OCI-M2 (cell line): ENCODE measurements around the gene PEX11G.

Experiments
- DNase-seq: peaks from one replicate; lab custom pipeline; 2025; ENCODE audit not compliant: unreplicated experiment; lab: John Stamatoyannopoulos, UW

Gene PEX11G

DNA sequence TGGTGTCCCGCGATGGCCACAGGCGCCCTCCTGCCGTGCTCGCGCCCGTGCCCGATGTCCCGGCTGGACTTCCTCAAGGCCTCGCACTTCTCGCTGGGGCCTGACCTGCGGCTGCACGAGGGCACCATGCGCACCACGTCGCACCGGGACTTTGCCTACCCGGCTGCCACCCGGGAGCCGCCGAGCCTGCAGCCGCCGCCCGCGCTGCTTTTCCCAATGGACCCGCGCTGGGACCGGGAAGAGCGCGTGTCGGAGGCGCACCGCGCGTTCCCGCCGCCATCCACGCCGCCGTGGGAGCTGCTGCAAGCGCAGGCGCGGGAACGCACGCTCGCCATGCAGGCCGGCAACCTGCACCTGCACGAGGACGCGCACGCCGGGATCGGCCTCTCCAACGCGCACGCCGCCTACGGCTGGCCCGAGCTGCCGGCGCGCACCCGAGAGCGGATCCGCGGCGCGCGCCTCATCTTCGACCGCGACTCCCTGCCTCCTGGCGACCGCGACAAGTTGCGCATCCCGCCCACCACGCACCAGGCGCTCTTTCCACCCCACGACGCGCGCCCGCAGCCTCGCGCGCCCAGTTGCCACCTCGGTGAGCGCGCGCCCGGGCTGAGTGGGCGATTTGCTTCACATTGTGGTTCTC, 12.1 kb upstream of the PEX11G start:
- no peak for DNase-seq

DNA sequence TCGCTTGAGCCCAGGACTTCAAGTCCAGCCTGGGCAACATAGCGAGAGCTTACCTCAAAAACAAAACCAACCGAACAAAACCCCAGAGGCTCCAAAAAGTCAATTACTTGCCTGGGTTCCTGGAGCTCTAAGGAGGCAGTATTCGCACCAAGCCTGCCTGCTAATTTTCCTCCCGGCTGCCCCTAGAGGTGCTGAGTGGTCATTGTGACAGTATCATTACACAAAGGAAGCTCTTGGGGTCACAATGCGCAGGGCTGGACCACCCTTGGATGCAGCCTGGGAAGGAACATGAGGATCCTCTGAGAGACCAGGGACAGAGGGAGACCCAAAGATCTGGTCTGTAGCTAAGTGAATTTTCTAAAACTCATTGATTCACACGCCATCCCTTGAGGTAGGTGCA, 8.5 kb upstream of the PEX11G start:
- DNase-seq = no peak

DNA sequence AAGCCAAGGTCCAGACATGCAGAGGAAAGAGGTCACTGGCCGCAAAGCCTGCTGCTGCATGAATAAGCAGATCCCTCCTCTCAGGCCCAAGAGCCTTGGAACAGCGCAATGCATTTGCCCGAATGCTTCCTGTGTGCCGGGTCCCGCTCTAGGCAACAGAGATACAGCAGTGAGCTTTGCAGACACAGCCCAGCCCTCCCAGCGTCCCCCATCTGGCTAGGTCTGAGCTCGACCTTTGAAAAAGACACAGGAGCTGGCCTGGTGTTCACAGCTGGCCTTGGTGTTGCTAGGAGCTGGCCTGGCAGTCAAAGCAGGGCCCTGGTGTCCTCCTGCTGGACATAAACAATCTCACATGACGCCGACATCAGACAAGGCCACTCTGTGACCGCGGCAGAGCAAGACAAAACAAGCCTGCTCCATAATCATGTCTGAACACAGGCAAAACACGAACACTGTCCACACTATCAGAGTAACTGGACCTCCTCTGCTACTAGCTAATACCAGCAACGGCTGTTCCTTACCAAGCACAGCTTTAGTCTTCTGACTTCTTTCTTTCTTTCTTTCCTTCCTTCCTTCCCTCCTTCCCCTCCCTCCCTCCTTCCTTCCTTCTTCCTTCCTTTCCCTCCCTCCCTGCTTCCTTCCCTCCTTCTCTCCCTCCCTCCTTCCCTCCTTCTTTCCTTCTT, 5.7 kb upstream of the PEX11G start:
- no peak for DNase-seq

DNA sequence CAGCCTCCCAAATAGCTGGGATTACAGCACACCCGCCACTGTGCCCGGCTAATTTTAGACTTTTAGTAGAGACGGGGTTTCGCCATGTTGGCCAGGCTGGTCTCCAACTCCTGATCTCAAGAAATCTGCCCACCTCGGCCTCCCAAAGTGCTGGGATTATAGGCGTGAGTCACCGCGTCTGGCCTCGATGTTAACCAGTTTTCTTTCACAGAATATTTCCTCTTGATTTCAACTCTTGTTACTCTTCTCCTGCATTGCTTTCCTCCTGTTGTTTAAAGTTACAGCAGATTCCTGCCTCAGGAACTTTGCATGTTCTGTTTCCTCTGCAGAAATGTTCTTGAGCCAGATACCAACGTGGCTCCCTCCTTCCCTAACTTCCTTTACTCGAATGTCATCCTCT, 3.7 kb upstream of the PEX11G start:
- no peak for DNase-seq

DNA sequence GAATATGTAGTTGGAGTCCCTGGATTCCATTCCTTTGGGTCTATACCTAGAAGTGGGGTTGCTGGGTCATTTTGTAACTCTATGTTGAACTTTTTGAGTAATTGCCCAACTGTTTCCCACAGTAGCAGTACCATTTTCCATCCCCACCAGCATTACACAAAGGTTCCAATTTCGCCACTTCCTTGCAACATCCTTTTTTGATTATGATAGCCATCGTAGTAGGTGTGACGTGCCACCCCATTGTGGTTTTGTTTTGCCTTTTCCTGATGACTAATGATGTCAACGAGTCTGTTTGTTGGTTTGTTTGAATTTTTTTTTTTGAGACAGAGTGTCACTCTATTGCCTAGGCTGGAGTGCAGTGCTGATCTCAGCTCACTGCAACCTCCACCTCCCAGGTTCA, 3.3 kb upstream of the PEX11G start:
- DNase-seq = no peak

DNA sequence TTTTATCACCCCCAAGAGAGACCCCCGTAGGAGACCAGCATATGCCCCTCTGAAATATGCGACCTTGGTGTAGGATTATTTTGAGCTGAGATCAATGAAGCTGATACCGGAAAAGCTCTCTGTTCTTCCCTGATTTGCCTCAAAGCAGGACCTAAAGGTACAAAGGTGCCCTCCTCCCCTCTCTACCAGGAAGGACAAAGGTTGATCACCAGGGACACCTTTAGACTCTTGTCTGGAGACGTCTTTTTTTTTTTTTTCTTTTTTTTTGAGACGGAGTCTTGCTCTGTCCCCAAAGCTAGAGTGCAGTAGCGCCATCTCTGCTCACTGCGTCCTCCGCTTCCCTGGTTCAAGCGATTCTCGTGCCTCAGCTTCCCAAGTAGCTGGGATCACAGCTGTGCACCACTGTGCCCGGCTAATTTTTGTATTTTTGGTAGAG, 792 bp upstream of the PEX11G start:
- DNase-seq = no peak

DNA sequence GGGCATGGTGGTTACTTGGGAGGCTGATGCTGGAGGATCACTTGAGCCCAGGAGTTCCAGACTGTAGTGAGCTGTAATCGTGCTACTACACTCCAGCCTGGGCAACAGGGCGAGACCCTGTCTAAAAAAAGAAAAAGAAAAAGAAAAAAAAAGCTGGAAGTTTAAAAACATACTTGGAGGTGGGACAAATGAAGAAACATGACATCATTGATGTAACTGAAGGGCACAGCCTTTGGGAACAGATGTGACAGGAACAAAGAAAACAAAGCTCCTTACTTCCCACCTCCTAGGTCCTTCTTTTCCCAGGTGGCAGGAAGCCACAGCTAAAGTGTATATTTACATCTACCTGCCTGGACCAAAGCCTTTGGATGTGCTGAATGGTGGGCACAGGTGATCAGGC, 1.9 kb downstream of the PEX11G start:
- DNase-seq = no peak

DNA sequence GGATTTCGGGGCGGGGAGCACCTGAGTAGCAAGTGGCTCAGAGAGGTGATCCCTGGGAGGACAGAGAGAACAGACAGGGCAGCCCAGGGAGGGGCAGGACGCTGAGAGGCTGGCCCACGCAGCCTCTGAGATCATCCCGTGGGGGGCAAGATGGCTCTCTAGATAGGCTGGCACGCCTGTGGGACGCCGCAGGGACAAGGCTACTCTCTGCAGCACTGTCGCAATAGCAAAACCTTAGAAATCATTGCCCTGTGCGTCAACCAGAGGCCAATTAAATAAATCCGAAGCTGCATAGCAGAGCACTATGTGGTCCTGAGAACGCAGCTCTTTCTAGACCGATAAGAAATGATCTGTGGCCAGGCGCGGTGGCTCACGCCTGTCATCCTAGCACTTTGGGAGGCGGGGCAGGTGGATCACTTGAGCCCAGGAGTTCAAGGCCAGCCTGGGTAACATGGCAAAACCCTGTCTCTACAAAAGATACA, 5.1 kb downstream of the PEX11G start:
- no peak for DNase-seq

DNA sequence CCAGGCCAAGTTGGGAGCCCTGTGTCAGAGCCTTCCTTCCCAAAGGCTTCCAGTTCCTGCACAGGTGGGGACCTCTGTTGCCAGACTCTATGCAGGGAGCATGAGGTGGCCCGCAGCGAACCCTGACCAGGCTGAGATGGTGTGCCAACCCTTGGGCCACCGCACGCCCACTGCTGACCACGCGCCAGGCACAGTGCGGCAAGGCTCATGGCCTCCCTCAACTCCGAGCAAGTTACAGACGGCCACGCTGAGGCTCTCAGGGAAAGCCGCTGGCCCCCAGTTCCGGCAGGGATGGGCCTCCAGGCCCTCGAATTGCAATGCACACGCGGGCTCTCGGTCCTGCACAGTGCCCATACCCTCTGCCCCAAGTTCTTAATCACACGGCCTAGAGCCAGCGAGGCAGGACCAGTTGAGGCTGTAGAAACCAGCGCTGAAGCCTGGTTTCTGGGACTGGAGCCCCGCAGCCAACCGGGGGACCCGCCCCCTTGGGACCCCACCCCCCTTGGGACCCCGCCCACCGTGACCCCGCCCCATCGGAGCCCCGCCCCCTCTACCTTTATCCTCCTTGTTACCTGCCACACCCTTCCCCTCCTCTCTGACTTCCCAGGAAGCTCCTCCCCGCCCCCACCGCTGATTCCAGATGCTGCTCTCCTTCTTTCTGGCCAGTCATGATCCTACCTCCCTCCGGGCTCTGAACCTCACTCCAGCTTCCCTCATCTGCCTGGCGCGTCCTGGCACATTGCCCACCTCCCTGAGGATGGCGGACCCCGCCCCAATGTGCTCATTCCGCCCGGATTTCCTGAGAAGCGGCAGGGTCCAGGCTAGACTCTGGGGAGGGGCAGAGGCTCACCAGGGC, 6.0 kb downstream of the PEX11G start:
- no peak for DNase-seq

DNA sequence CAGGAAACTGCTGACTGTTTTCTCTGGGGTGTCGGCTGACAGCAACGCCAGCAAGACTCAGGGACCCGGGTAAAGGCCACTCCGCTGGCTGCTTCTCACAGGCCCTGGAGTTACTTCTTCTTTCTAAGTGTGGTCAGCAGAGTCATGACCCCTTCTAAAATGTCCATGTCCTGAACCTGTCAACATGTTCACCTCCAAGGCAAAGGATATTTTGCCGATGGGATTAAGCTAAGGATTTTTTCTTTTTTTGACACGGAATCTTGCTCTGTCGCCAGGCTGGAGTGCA, 7.9 kb downstream of the PEX11G start:
- DNase-seq = no peak

DNA sequence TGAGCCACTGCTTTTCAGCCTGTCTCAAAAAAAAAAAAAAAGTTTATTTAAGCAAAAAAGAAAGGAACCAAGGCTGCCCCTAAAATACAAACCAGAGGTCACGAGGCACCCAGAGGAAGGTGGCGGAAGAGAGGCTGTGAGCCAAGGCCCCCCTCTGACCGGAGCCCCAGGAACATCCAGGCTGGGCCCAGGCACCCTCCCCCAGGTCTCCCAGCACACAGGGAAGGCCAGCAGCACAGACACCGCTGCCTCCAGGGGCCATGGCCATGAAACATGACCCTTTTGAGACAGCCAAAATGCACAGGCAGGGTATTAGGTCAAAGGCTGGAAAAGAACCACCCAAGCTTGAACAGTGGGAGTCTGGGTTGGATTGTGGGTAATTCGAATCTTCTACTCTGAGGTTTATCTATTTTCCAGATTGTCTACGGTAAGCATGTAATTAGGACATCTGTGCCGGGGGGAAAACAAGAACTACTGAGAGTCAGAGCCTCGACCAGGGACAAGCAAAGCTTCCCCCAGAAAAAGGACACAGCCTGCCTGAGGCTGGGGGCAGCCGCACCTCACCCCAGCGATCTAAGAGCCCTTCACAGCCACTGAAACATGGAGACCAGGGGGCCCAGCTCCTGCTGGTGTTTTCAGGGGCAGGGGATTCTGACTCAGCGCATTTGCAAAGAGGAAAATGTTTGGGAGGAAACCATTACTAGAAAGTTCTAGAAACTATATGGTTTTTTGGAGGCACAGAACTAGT, 8.4 kb downstream of the PEX11G start:
- no peak for DNase-seq

DNA sequence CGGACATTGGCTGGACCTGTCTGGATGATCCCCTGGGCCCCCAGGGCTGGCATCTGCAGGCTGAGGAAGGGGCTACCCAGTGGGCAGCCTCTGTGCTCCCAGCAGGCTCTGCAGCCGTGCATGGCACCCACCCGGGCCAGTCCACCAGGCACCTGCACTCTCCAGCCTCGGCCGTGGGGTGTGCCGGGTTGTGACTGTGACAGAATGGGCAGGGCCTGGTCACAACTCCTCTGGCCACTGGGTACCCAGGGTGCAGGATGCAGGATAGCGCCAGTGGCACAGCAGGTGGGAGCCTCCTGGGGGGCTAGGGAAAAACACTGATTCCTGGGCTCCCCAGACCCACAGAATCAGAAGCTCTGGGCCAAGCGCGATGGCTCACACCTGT, 10.0 kb downstream of the PEX11G start:
- DNase-seq = no peak

DNA sequence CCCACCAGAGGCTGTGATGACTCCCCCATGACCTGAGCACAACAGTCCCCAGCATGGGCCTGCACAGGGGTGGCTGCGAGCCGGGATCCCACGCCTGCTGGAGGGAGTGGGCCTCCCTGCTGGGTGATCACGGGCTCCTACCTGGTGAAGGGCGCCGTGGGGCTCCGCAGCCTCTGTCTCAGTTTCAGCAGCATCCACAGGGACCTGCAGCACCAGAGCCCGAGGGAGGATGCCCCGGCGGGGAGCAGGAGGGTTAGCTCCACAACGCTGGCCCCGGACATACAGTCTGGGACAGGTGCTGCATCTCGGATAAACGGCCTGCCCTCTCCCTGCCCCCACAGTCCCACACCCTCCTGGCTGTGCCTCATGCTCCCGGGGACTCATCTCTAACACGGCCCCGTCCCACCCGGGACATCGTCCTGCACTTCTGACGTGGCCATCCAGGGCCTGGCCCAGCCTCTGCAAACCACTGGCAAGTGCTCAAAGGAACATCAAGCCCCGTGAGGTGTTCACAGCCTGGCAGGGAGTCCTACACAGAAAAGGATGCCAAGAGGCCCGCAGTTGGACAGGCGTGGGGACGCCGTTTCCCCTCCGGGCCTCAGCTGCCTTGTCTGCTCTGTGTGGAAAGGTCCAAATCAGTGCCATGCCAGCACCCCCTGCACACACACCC, 10.5 kb downstream of the PEX11G start:
- DNase-seq = no peak

DNA sequence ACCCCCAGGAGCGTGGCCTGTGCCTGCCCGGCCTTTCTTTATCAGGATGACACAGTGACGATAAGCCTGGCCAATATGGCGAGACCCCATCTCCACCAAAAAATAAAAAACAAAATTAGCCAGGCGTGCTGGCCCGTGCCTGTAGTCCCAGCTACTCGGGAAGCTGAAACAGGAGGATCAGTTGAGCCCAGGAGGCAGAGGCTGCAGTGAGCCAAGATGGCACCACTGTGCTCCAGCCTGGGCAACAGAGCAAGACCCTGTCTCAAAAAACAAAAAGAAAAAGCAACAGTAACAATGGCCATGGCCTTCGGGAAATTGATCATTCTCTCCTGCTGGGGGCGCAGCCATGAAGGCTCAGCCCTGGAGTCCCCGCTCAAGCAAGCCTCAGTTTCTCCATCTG, 11.1 kb downstream of the PEX11G start:
- DNase-seq = no peak

DNA sequence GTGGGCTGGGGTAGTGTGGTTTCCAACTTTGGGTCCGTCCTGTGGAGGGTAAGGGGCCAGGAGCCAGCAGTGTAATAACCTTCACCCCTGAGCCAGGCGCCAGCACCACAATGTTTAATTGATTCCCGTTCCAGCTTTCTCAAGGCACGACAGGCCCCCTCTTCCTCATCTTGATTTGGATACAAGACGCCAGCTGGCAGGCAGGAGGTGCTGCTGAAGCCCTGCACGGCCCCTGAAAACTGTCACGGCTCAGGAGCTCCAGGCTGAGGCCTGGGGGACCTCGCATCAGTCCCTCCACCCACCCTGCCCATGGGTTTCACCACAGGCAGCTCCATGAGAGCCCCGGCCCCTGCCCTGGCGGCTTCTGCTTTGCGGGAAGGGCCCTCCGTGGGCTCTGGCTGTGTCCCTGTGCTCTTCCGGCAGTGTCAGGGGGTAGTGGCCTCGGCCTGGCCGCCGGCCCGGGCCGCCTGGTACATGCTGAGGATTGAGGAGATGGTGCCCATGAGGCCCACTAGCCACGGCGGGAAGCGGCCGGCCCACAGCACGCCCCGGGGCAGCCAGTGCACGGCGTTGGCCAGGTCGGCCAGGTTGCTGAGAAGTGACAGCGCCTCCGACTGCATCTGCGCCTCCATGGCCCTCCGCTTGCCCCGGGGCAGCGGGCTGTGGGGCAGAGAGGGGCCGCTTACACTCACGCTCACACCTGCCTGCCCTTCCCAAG, 11.9 kb downstream of the PEX11G start:
- DNase-seq = no peak

DNA sequence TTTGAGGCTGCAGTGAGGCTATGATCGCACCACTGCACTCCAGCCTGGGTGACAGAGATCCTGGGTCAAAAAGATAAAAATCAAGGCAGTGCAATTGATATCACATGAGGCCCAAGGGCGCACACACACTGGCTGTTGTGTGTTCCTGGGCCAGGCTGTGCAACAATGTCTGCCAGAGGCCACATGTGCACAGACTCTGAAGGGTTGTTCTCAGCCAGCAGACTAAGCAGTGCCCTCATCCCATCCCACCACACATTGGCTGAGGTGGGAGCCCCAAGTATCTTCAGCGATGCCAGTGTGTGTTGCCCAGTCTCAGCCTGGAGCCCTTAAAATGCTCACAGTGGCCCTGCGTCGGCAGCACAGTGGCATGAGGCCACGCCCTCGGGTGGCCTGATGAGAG, 12.6 kb downstream of the PEX11G start:
- DNase-seq = no peak

DNA sequence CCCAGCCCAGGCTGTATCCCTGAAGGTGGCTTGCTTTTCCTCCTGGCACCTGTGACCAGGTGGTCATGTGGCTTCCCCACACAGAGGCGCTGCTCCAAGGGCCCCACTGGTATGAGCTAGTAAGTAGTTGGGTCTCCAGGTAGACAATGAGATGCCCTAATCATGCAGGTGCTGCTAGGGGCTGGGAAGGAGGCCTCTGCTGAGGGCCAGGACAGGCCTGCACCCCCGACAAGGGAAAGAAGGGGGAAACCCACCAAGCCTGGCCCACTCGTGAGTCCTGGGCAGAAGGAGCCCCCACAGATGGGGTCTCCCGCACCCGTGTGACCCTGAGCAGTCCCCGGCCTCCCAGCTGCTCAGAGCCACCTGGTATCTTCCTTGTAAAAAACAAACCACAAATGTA, 13.2 kb downstream of the PEX11G start:
- DNase-seq = no peak

DNA sequence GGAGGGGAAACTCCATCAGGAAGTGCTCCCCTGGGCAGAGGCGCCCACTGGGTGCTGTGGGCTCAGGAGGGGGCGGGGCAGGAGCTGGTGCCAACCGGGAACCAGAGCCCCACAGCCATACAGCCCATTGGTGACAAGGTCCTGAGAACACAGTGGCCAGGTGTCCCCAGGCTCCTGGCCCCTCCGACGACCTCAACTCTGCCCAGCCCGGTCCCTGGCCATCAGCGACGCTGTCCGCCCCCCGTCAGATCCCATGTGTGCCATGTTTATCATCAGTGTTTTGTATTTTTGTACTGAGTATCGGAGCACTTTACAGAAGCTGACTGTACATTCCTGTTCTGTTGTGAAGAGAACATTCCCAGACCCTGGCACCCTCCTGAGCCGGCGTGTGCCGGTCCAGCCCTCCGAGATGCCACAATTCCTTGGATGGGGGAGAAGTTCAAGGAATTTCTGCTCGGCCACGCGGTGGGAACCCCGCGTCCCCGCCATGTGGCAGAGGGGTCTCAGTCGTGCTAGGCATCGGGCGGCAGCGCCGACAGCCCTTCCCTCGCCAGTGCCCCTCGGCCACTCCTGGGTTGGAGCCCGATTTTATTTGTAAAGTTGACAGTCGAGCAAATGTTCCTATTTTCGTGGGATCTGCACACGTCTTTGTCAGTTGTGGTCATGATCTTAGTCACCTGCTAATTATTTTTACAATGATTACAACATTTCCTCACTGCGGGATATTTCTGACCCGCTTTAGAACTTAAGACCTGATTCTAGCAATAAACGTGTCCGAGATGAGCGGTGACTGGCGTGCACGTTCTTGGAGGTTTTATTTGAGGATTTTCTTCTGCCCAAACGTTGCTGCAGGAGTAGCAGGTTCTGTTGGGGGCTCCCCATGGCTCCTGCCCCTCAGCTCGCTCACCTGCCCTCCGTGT, 16.9 kb downstream of the PEX11G start:
- no peak for DNase-seq

DNA sequence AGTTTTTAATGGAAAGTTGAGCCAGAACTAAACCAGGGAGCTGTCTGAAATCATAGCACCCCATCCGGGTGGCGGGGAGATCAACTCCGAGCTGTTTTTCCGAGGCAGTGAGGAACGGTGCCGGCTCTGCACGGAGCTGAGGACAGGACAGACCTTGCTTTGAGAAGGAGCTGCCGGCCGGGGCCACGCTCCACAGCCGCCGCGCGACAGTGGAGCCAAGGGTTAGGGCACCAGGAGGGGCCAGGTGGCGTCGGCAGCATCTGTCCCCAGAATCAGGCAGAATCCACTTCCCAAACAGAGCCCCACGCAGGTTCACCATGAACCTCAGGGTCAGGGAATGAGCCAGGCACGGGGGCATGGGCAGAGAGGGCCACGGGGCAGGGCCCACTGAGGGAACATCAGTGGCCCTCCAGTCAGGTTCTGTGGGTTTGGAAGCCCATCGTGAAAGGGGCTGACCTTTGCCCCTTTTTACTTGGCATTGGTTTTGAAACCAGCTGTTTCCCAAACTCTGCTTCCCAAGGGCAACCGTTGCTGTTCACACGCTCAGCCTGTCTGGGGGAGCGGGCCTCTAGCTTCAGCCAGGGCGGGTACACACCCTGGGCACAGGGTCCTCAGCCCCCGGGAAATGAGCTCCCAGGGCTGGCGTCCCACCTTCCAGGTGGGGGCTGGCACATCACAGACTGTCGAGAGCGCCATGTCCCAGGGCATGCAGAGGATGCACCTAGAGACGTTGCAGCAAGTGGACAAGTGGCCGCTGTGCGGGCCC, 18.1 kb downstream of the PEX11G start:
- DNase-seq = no peak
